CD14-positive monocyte (primary cell): ENCODE results near the gene KCNB1. TPM values are rescaled to one million over a fixed set of nuclear protein-coding genes. Genes with fewer than 3 reads are reported as not detected.

Source experiments
- DNase-seq, 3 donors: peaks; one replicate each; pipeline ENCODE4 v3.0.0-alpha.2; 2011 to 2022
- H2AFZ ChIP-seq: 2 replicates; pipeline ENCODE4 v1.6.0; 2012; ENCODE audit warnings: mild to moderate bottlenecking, low read depth, low read length, inconsistent platforms; ENCODE audit not compliant: insufficient read depth, poor library complexity, severe bottlenecking
- H3K27ac ChIP-seq, 2 donors: 1 replicate in 1 of 2; 2 replicates in 1 of 2; pipeline ENCODE4 v1.5.1; 2012 to 2013; ENCODE audit warnings: low read length in 2 of 2, control low read depth in 1 of 2, inconsistent platforms in 1 of 2, low read depth in 1 of 2, mild to moderate bottlenecking in 1 of 2
- H3K27me3 ChIP-seq, 2 donors: one replicate each; pipeline versions ENCODE4 v1.6.0 to v1.6.1; 2011 to 2013; ENCODE audit warnings: low read length in 2 of 2; ENCODE audit not compliant: control insufficient read depth in 2 of 2, insufficient read depth in 2 of 2
- H3K36me3 ChIP-seq, 2 donors: replicated peaks in 1 of 2; 1 replicate in 1 of 2; 2 replicates in 1 of 2; pipeline versions ENCODE4 v1.5.1 to v1.6.1; 2012 to 2013; ENCODE audit warnings: low read length in 2 of 2, control low read depth in 1 of 2, inconsistent platforms in 1 of 2, mild to moderate bottlenecking in 1 of 2; ENCODE audit not compliant: insufficient read depth in 2 of 2, control insufficient read depth in 1 of 2
- H3K4me1 ChIP-seq, 2 donors: 1 replicate in 1 of 2; 2 replicates in 1 of 2; pipeline versions ENCODE4 v1.5.1 to v1.6.1; 2012 to 2013; ENCODE audit warnings: low read length in 2 of 2, control low read depth in 1 of 2, inconsistent platforms in 1 of 2, mild to moderate bottlenecking in 1 of 2, moderate library complexity in 1 of 2; ENCODE audit not compliant: insufficient read depth in 2 of 2, control insufficient read depth in 1 of 2
- H3K4me2 ChIP-seq: replicated peaks from 2 replicates; pipeline ENCODE3; 2012; ENCODE audit warnings: low read length, moderate library complexity, mild to moderate bottlenecking; ENCODE audit not compliant: poor library complexity, severe bottlenecking; ENCODE audit errors: extremely low read depth
- H3K4me3 ChIP-seq, 3 experiments: fragments of 200-600 bp in 1 of 3; sonication (generic) in 1 of 3; replicated peaks in 1 of 3; 1 replicate in 2 of 3; 2 replicates in 1 of 3; pipeline ENCODE4 v1.5.1; 2011 to 2013; ENCODE audit warnings: low read length in 3 of 3, mild to moderate bottlenecking in 3 of 3, control low read depth in 2 of 3, low read depth in 2 of 3, inconsistent platforms in 1 of 3, moderate library complexity in 1 of 3
- H3K79me2 ChIP-seq: 2 replicates; pipeline ENCODE4 v1.6.0; 2012; ENCODE audit warnings: mild to moderate bottlenecking, control low read depth, inconsistent platforms, low read length, moderate library complexity; ENCODE audit not compliant: insufficient read depth
- H3K9ac ChIP-seq: 2 replicates; pipeline ENCODE4 v1.6.0; 2017; ENCODE audit warnings: low read length, mild to moderate bottlenecking; ENCODE audit not compliant: insufficient read depth, poor library complexity, severe bottlenecking
- H3K9me3 ChIP-seq, 2 donors: replicated peaks in 1 of 2; 1 replicate in 1 of 2; 2 replicates in 1 of 2; pipeline versions ENCODE4 v1.5.1 to v1.6.1; 2012 to 2013; ENCODE audit warnings: low read length in 2 of 2, control low read depth in 1 of 2; ENCODE audit not compliant: control insufficient read depth in 1 of 2, insufficient read depth in 1 of 2
- H4K20me1 ChIP-seq: 2 replicates; pipeline ENCODE4 v1.6.0; 2012; ENCODE audit warnings: mild to moderate bottlenecking, low read length, control low read depth, moderate library complexity; ENCODE audit not compliant: insufficient read depth
- H3K27ac Mint-ChIP-seq, 7 donors: one replicate each; pipeline ENCODE4 v1.8.0; 2020; ENCODE audit warnings: mild to moderate bottlenecking in 7 of 7, mixed read lengths in 7 of 7, moderate library complexity in 6 of 7, inconsistent platforms in 2 of 7
- H3K27me3 Mint-ChIP-seq, 3 donors: one replicate each; pipeline ENCODE4 v1.8.0; 2021 to 2022; ENCODE audit warnings: low read depth in 3 of 3, mild to moderate bottlenecking in 3 of 3, mixed read lengths in 3 of 3, moderate library complexity in 3 of 3, inconsistent platforms in 1 of 3
- H3K36me3 Mint-ChIP-seq, 2 donors: one replicate each; pipeline ENCODE4 v1.8.0; 2020; ENCODE audit warnings: mixed read lengths in 2 of 2, inconsistent platforms in 1 of 2, mild to moderate bottlenecking in 1 of 2
- H3K4me1 Mint-ChIP-seq: one replicate; pipeline ENCODE4 v1.8.0; 2020; ENCODE audit warnings: mild to moderate bottlenecking, mixed read lengths
- H3K4me3 Mint-ChIP-seq, 2 donors: one replicate each; pipeline ENCODE4 v1.8.0; 2020; ENCODE audit warnings: mild to moderate bottlenecking in 2 of 2, mixed read lengths in 2 of 2, moderate library complexity in 1 of 2
- H3K9me3 Mint-ChIP-seq, 7 donors: one replicate each; pipeline ENCODE4 v1.8.0; 2020 to 2022; ENCODE audit warnings: mixed read lengths in 7 of 7, mild to moderate bottlenecking in 6 of 7, moderate library complexity in 6 of 7, inconsistent platforms in 2 of 7
- WGBS: methylation state at CpG from one replicate; pipeline ENCODE4 v1.1.5; 2013; ENCODE audit warnings: missing lambda C conversion rate; ENCODE audit not compliant: insufficient coverage; 5-methylcytosine and 5-hydroxymethylcytosine counted together
- intact Hi-C, 2 donors: fragments of 100-400 bp; cut with micrococcal nuclease; formaldehyde crosslinking; loops; one replicate each; pipeline versions ENCODE4 v1.15.0 to v1.15.1; 2023
- polyA plus RNA-seq, 3 donors: library from polyadenylated mRNA; depleted of rRNA in 1 of 3; unstranded in 2 of 3; stranded (reverse) in 1 of 3; fragments of 300-500 nt in 2 of 3; fragments of >200 nt in 1 of 3; fragmentation: Illumina TruSeq in 2 of 3; gene quantifications; 1 replicate in 2 of 3; 2 replicates in 1 of 3; pipeline ENCODE4 v1.2.3, GENCODE V29; 2012 to 2021
- TF ChIP-seq, protein P1 (sequence below): fragments of 200-600 bp; IDR thresholded peaks from one replicate; pipeline ENCODE4 v1.8.0; 2022; ENCODE audit warnings: antibody characterized with exemption, mild to moderate bottlenecking

Gene KCNB1
- polyA plus RNA-seq, 3 donors, result not detected

DNA sequence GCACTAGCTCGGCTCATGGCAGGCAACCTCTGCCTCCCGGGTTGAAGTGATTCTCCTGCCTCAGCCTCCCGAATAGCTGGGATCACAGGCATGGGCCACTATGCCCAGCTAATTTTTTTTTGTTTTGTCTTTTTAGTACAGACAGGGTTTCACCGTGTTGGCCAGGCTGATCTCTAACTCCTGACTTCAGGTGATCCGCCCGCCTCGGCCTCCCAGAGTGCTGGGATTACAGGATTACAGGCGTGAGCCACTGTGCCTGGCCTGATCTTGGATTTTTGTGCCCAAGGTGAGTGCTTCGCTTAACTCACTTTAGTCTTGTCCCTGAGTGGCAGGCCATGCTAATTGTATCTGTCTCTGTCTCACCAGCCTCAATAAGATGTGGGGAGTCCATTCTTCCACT lies 78.6 kb downstream of the KCNB1 start:
- DNase-seq, result no peak
- intact Hi-C loops, result no loop called here
- Histone ChIP-seq H2AFZ (no peak overlapping the region), H3K27me3 (peaks cover 0 to 2% of the 10 kb centered on the region in 2 donors), H3K36me3 (no peaks in the 10 kb centered on the region), H4K20me1 (no peaks in the 10 kb centered on the region), H3K9me3 (no peaks in the 10 kb centered on the region), H3K4me3 (no peak overlapping the region), H3K27ac (no peak overlapping the region), H3K79me2 (no peaks in the 10 kb centered on the region), H3K4me1 (no peaks in the 10 kb centered on the region), H3K9ac (no peak overlapping the region), H3K4me2 (no peak overlapping the region)
- no peaks in the 10 kb centered on the region for H3K4me1 Mint-ChIP-seq
- peaks cover 6 to 12% (median 7%) of the 10 kb centered on the region in 3 donors for H3K27me3 Mint-ChIP-seq
- H3K9me3 Mint-ChIP-seq, result peaks cover 0 to 5% (median 0%) of the 10 kb centered on the region in 7 donors
- TF ChIP-seq, protein P1, sequence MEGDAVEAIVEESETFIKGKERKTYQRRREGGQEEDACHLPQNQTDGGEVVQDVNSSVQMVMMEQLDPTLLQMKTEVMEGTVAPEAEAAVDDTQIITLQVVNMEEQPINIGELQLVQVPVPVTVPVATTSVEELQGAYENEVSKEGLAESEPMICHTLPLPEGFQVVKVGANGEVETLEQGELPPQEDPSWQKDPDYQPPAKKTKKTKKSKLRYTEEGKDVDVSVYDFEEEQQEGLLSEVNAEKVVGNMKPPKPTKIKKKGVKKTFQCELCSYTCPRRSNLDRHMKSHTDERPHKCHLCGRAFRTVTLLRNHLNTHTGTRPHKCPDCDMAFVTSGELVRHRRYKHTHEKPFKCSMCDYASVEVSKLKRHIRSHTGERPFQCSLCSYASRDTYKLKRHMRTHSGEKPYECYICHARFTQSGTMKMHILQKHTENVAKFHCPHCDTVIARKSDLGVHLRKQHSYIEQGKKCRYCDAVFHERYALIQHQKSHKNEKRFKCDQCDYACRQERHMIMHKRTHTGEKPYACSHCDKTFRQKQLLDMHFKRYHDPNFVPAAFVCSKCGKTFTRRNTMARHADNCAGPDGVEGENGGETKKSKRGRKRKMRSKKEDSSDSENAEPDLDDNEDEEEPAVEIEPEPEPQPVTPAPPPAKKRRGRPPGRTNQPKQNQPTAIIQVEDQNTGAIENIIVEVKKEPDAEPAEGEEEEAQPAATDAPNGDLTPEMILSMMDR, result no peak
- H3K4me3 Mint-ChIP-seq, result no peak overlapping the region
- no peaks in the 10 kb centered on the region for H3K36me3 Mint-ChIP-seq
- no peak overlapping the region for H3K27ac Mint-ChIP-seq
- 90% methylated on average over 9 of the region's 9 CpGs for WGBS

DNA sequence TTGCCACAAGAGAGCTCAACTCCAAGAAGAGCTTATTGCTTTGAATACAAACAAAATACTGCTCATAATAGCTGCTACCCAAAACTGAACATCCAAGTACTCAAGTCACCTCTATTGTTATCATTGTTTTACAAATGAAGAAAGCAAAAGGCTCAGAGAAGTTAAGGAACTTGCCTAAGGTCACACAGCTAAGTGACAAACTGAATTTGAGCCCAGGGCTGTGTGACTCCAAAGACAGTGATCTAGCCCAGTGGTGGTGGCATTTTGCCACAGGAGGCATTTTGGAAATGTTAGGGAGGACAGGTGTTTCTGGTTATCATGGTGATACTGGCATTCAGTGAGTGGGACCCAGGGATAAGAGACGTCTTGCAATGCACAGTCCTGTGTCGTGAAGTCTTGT lies 79.5 kb downstream of the KCNB1 start:
- H3K4me2 ChIP-seq, result no peak overlapping the region
- intact Hi-C loops, result no loop called here
- H3K27me3 ChIP-seq, result peaks cover 0 to 2% of the 10 kb centered on the region in 2 donors
- H3K4me1 ChIP-seq, result no peaks in the 10 kb centered on the region
- H3K36me3 ChIP-seq, result no peaks in the 10 kb centered on the region
- no peaks in the 10 kb centered on the region for H3K79me2 ChIP-seq
- DNase-seq, result no peak
- TF ChIP-seq, protein P1, result no peak
- no peaks in the 10 kb centered on the region for H4K20me1 ChIP-seq
- no peak overlapping the region for H2AFZ ChIP-seq
- 100% methylated on average over 1 of the region's 2 CpGs for WGBS
- no peak overlapping the region for H3K27ac Mint-ChIP-seq
- peaks cover 0 to 5% (median 0%) of the 10 kb centered on the region in 7 donors for H3K9me3 Mint-ChIP-seq
- no peaks in the 10 kb centered on the region for H3K36me3 Mint-ChIP-seq
- no peaks in the 10 kb centered on the region for H3K4me1 Mint-ChIP-seq
- no peak overlapping the region for H3K4me3 Mint-ChIP-seq
- no peak overlapping the region for H3K27ac ChIP-seq
- no peak overlapping the region for H3K4me3 ChIP-seq
- no peaks in the 10 kb centered on the region for H3K9me3 ChIP-seq
- peaks cover 5 to 12% (median 6%) of the 10 kb centered on the region in 3 donors for H3K27me3 Mint-ChIP-seq
- no peak overlapping the region for H3K9ac ChIP-seq
